Measurements from ENCODE around the gene CLCN1.

The CLCN1 gene

DNA sequence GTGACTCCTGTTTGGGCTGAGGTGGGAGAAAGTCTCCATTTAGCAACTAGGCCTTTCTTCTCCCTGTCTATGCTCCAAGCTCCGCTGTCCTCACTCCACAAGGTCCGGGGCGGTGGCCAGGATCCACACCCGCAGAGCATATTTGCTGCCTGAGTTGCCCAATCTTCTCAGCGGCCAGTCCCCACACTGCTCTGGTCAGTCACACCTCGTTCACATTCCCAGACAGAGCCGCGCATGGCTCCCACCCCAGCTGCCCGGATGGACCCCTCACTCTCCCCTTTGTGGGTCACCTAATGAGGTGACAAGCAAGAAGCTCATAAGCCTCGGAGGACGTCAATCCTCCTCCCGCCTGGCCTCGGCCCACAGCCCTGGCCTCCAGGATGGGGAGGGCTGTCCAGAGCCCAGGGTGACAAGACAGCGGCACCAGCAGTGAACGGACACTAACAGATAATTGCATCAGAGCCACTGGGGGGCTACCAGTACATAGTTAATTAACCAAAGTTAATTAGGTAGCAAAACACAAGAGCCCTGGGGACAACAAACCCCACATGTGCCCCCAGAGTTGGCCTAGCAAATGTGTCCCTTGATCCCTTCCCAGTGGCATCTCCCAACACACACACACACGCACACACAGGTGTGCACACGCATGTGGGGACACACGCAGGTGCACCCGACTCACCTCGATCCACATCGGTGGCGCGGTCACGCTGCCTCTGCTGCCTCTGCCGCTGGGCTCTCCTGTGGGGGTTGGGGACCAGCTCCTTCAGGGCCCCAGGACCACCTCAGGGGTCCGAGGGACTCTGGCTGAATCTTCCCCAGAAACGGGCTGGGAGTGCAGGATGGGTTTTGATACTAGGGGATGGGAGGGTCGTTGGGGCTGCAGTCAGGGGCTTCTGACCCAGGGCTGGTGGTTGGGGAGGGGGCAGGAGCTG lies 81.0 kb downstream of the CLCN1 start:
- DNase-seq (ENCODE audit: low read depth in 2 of 2) = no peak

- DNase-seq (ENCODE audit: low read depth in 2 of 2) = no peak
Observed at GRCh38 chr7:143397710-143398530, 82.0 kb downstream of the CLCN1 start.

DNA sequence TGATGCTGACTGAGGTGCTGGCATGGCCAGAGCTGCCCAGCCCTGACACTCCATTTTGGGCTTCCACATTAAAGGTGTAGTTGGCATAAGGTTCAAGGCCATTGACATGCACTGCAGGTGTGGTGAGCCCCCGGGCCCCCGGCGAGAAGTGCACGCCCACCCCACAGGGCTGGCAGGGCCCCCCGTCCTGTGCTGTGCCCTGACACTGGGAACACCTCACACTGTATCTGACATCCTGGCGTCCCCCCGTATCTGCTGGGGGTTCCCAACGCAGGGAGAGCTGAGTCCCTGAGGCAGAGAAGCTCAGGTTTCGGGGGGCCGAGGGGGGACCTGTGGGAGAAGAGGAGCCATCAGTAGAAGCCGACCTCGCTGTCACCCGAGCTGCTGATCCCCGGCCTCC lies 82.7 kb downstream of the CLCN1 start:
- DNase-seq (ENCODE audit: low read depth in 2 of 2) = no peak

GRCh38 chr7:143399151-143399550 lies 83.2 kb downstream of the CLCN1 start:
- DNase-seq (ENCODE audit: low read depth in 2 of 2) = no peak

- no peak for DNase-seq (ENCODE audit: low read depth in 2 of 2)
Observed at GRCh38 chr7:143399642-143400041, 83.7 kb downstream of the CLCN1 start.

DNA sequence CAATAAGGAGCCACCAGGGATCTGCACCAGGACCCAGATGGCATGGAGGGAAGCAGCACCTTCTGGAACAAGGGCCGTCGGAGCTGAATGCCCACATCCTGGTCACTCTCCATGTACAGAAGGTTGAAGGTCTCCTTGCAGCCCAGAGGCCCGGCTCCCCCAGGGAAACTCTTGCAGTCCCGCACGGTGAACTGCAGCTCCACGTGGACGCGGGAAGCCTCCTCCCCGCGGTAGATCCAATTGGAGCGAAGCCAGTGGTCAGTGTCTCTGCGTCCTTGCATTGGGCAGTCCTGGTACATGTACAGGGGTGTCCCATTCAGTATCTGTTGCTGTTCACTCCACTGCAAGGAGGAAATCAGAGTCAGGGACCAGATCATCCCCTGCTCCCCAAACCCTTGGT lies 85.4 kb downstream of the CLCN1 start:
- DNase-seq (ENCODE audit: low read depth in 2 of 2) = no peak
